GM06990 (cell line): ENCODE data around the gene TCF4.

Experiments used
- DNase-seq: peaks from one replicate; pipeline ENCODE4 v3.0.0-alpha.2; 2011; ENCODE audit not compliant: insufficient read length; ENCODE audit errors: extremely low read depth
- H3K27me3 ChIP-seq: replicated peaks from 2 replicates; pipeline ENCODE4 v1.6.0; 2011; ENCODE audit warnings: low read length; ENCODE audit not compliant: control insufficient read depth, insufficient read depth
- H3K36me3 ChIP-seq: 2 replicates; pipeline ENCODE4 v1.5.1; 2011; ENCODE audit warnings: low read length; ENCODE audit not compliant: control insufficient read depth, insufficient read depth
- H3K4me3 ChIP-seq: replicated peaks from 2 replicates; pipeline ENCODE4 v1.5.1; 2011; ENCODE audit warnings: low read depth, mild to moderate bottlenecking, control low read depth, low read length
- TF ChIP-seq, protein P1 (sequence below): IDR thresholded peaks from 2 replicates; pipeline ENCODE4 v1.5.1; 2011; ENCODE audit warnings: low read length, control low read depth, mild to moderate bottlenecking, inconsistent platforms; ENCODE audit not compliant: insufficient read depth, poor library complexity, severe bottlenecking

The TCF4 gene

DNA sequence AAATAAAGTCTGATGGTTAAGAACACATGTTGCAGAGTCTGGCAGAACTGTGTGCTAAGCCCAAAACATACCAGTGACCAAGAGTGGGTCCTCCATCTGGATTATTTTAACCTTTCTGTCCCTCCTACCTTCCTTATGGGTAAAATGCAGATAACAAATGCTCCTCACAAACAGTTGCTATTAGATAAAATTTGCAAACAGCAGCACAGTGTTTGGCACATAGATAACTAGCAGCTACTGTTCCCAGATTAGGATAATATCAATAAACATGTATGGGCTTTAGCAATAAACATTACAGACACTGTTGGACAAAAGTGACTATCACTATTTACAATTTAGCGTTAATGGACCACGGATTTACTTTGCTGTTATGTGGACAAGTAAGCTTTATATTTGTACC is 154.9 kb downstream of the TCF4 start:
- Histone ChIP-seq H3K27me3 (no peaks in the 10 kb centered on the region), H3K36me3 (no peaks in the 10 kb centered on the region), H3K4me3 (no peak overlapping the region)
- TF ChIP-seq, protein P1, sequence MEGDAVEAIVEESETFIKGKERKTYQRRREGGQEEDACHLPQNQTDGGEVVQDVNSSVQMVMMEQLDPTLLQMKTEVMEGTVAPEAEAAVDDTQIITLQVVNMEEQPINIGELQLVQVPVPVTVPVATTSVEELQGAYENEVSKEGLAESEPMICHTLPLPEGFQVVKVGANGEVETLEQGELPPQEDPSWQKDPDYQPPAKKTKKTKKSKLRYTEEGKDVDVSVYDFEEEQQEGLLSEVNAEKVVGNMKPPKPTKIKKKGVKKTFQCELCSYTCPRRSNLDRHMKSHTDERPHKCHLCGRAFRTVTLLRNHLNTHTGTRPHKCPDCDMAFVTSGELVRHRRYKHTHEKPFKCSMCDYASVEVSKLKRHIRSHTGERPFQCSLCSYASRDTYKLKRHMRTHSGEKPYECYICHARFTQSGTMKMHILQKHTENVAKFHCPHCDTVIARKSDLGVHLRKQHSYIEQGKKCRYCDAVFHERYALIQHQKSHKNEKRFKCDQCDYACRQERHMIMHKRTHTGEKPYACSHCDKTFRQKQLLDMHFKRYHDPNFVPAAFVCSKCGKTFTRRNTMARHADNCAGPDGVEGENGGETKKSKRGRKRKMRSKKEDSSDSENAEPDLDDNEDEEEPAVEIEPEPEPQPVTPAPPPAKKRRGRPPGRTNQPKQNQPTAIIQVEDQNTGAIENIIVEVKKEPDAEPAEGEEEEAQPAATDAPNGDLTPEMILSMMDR, result no peak
- DNase-seq, result no peak

GRCh38 chr18:55432307-55433040 is 155.5 kb downstream of the TCF4 start:
- TF ChIP-seq, protein P1, result no peak
- no peaks in the 10 kb centered on the region for H3K36me3 ChIP-seq
- no peak overlapping the region for H3K4me3 ChIP-seq
- no peak for DNase-seq
- H3K27me3 ChIP-seq, result no peaks in the 10 kb centered on the region

GRCh38 chr18:55430026-55430425 is 158.0 kb downstream of the TCF4 start:
- Histone ChIP-seq H3K27me3 (no peaks in the 10 kb centered on the region), H3K36me3 (no peaks in the 10 kb centered on the region), H3K4me3 (no peak overlapping the region)
- TF ChIP-seq, protein P1, result no peak
- DNase-seq, result no peak

- no peak for DNase-seq
- Histone ChIP-seq H3K4me3 (no peak overlapping the region), H3K27me3 (no peaks in the 10 kb centered on the region), H3K36me3 (no peaks in the 10 kb centered on the region)
- TF ChIP-seq, protein P1, result no peak
These were observed 160.0 kb downstream of the TCF4 start for GRCh38 chr18:55427951-55428350.

DNA sequence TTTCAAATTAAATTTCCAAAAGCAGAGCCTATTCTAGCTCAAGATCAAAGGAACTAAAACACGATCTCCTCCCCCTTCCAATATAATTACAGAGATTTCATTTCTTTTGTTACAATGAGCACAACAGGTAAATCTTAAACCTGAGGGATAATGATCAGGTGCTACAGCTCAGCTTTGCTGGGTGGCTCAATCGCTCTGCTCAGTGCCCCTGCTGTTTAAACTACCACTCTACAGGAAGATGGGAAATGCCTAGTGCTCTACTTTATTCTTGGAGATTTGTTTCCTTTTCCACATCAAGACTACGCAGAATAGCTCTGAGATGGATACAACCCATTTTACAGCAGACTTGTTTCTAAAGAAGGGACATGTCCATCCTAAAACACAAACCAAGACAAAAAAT is 162.3 kb downstream of the TCF4 start:
- Histone ChIP-seq H3K36me3 (no peaks in the 10 kb centered on the region), H3K4me3 (no peak overlapping the region), H3K27me3 (no peaks in the 10 kb centered on the region)
- TF ChIP-seq, protein P1, result no peak
- no peak for DNase-seq

DNA sequence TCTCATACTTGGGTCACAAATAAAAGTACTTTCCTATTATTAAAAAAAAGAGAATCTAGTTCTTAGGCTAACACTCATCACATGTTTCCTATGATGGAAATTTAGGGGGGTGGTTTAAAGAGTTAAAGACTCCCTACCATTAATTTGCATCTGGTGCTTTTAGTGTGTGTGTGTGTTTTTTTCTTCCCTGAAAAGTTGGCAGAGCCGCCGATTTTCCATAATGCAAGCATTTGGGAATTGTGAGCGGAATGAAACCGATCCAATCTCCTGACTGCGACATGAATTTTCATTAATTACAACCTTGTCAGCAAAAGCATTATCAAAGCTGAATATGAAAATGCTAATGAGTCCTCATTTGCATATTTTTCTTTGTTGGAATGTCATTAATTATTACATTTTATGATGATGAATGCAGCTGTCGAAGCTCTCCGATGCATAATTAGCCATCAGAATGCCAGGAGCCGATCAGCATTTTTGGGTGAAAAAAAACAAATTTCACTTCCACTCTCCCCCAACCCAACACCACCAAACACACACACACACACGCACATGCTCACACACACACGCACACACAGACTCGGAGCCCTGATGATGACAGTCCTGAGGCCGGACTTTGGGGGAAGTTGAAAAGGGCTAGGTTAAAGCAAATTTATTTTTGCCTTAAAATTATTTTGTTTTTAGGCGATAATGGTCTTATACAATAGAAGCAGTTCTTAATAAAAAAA is 165.4 kb downstream of the TCF4 start:
- Histone ChIP-seq H3K36me3 (no peaks in the 10 kb centered on the region), H3K4me3 (no peak overlapping the region), H3K27me3 (no peaks in the 10 kb centered on the region)
- TF ChIP-seq, protein P1, result no peak
- DNase-seq, result no peak
